HEK293T (cell line): ENCODE results near the gene TNFSF8.

ENCODE experiments used
- ARNT ChIP-seq: fragments of 450-650 bp; IDR thresholded peaks from 2 replicates; pipeline ENCODE4 v1.6.1; 2017; ENCODE audit warnings: mild to moderate bottlenecking
- LEF1 ChIP-seq: fragments of 450-650 bp; IDR thresholded peaks from 2 replicates; pipeline ENCODE4 v1.6.1; 2017; ENCODE audit warnings: mild to moderate bottlenecking, borderline replicate concordance
- SUZ12 ChIP-seq: fragments of 450-650 bp; IDR thresholded peaks from 2 replicates; pipeline ENCODE4 v1.6.1; 2016; ENCODE audit warnings: mild to moderate bottlenecking

DNA sequence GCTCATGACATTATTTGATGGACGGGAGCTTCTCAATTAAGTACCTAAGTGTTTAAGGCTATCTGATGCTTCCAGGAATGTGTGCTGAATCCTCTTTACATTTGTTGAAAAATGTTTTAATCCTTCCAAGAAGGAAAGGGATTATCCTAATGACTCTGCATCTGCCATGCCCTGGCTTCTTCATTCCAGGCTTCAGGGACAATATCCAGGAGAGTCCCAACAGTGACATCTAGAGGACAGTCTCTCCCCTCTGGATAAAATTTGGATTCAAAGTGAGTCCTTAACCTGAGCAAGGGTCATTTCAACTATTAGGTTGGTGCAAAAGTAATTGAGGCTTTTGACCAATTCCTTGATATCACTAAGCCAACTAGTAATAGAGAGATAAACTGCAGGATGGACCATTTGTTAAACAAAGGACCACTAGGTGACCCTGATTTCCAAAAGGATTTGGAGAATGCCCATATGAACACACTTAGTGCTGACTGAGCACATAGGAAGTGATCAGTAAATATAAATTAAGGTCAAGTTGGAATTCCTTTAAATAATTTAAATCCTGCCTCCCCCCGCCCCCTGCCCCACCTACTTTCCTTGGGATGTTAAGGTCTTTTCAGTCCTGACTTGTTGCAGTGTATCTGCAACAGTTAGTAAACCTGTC lies 19.1 kb downstream of the TNFSF8 start:
- TF ChIP-seq ARNT (no peak), SUZ12 (no peak), LEF1 (no peak)
